Measurements from ENCODE around the gene SRRD. TPM values are rescaled to one million over a fixed set of nuclear protein-coding genes. Genes with fewer than 3 reads are reported as not detected.

SRRD gene
- total and polyA plus RNA-seq, 2 experiments from 2014 or later, result 20.2 to 25.7 TPM

DNA sequence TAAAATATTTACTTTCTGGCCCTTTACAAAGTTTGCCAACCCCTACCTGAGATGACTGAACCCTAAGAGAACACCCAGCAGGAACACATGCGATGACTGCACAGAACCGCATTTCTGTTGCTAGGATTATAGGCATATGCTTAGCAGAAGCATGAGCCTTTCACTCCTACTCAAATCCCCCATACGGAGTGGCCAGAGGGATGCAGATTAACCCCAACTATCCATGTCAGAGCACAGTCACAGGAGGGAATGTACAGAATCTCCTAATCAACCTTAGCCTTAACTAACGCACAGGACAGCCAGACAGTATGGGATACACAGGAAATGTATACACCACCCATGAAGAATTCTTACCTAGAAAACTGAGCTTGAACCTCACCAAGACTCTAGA is 6.3 kb upstream of the SRRD start:
- TF ChIP-seq EZH2phosphoT487 (IDR thresholded peaks at IDR 0.05; ENCODE audit: insufficient read depth, low read depth), result no peak
- TF ChIP-seq EZH2 (IDR thresholded peaks at IDR 0.05; ENCODE audit: insufficient read depth, poor library complexity, severe bottlenecking), result no peak
- Histone ChIP-seq H3K4me2 (ENCODE audit: unreplicated experiment) (no peak overlapping the region), H3K9ac (no peak overlapping the region), H3K27me3 (replicated peaks; ENCODE audit: insufficient read depth) (no peaks in the 10 kb centered on the region), H2AFZ (no peak overlapping the region), H4K20me1 (ENCODE audit: insufficient read depth) (no peaks in the 10 kb centered on the region), H3K9me3 (ENCODE audit: low read depth) (no peaks in the 10 kb centered on the region), H3K36me3 (ENCODE audit: low read depth) (0 out of 2 replicates have a peak, but pooled peaks cover 5% of the 10 kb centered on the region), H3K9me2 (ENCODE audit: insufficient read depth) (no peaks in the 10 kb centered on the region), H3K4me3 (no peak overlapping the region), H3K4me1 (ENCODE audit: insufficient read depth) (peaks cover under 1% of the 10 kb centered on the region), H3K79me2 (ENCODE audit: insufficient read depth) (peaks cover 40% of the 10 kb centered on the region), H3F3A (ENCODE audit: insufficient read depth) (peaks cover 1% of the 10 kb centered on the region; the same call in 1 of the 2 replicates), H3K27ac (no peak overlapping the region)
- DNase-seq, result no peak
- in situ Hi-C loops (cut with MboI), result no loop called here
- 32 to 35% methylated on average over 4 of the region's 4 CpGs for WGBS, 2 experiments (ENCODE audit: low coverage in 1 of 2, low lambda C conversion rate in 2 of 2, missing lambda C conversion rate in 2 of 2)

DNA sequence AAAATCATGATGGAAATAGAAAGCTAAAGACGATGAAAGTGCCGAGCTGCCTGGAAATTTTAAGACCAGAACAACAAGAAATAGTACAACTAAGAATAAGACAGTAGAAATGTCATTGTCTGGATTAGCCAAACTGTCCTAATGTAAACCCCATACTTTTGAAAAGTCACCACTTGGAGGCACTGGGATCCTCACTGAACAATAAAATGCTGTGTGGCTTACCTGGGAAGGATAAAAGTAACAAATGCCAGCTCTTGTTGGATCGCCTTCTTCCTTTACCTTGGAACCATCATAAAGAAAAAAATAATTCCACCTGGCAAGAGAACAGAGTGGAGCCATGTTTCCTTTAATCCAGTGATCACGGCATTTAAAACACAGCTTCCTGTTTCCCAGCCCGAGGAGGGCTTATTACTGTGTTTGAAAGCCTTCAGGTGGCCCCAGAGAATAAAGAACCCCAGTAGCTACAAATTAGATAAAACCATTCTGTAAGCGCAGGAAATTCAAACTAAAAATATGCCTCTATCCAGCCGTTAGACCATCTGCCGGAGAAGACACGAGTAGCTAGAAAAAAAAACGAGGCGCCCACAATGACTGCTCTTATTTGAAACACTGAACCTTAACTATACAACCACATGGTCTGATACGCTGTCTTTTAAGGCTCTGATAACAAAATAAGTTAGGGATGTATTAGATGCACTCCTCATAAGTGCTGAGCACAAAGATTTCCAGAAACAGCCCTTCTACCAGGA is 4.5 kb upstream of the SRRD start:
- no peaks in the 10 kb centered on the region for H3K9me2 ChIP-seq (ENCODE audit: insufficient read depth)
- H2AFZ ChIP-seq, result no peak overlapping the region
- no peak for DNase-seq
- no peaks in the 10 kb centered on the region for H3K27me3 ChIP-seq (replicated peaks; ENCODE audit: insufficient read depth)
- no peaks in the 10 kb centered on the region for H3K9me3 ChIP-seq (ENCODE audit: low read depth)
- TF ChIP-seq EZH2phosphoT487 (IDR thresholded peaks at IDR 0.05; ENCODE audit: insufficient read depth, low read depth) (no peak), EZH2 (IDR thresholded peaks at IDR 0.05; ENCODE audit: insufficient read depth, poor library complexity, severe bottlenecking) (no peak)
- no peak overlapping the region for H3K4me2 ChIP-seq (ENCODE audit: unreplicated experiment)
- H3K4me1 ChIP-seq (ENCODE audit: insufficient read depth), result peaks cover 9% of the 10 kb centered on the region
- no peak overlapping the region for H3K4me3 ChIP-seq
- no peak overlapping the region for H3K27ac ChIP-seq
- no peaks in the 10 kb centered on the region for H4K20me1 ChIP-seq (ENCODE audit: insufficient read depth)
- 75 to 76% methylated on average over 12 of the region's 12 CpGs for WGBS, 2 experiments (ENCODE audit: low coverage in 1 of 2, low lambda C conversion rate in 2 of 2, missing lambda C conversion rate in 2 of 2)
- no peaks in the 10 kb centered on the region for H3K36me3 ChIP-seq (ENCODE audit: low read depth)
- in situ Hi-C loops (cut with MboI), result no loop called here
- H3K9ac ChIP-seq, result no peak overlapping the region
- H3K79me2 ChIP-seq (ENCODE audit: insufficient read depth), result peaks cover 47% of the 10 kb centered on the region
- H3F3A ChIP-seq (ENCODE audit: insufficient read depth), result no peaks in the 10 kb centered on the region

DNA sequence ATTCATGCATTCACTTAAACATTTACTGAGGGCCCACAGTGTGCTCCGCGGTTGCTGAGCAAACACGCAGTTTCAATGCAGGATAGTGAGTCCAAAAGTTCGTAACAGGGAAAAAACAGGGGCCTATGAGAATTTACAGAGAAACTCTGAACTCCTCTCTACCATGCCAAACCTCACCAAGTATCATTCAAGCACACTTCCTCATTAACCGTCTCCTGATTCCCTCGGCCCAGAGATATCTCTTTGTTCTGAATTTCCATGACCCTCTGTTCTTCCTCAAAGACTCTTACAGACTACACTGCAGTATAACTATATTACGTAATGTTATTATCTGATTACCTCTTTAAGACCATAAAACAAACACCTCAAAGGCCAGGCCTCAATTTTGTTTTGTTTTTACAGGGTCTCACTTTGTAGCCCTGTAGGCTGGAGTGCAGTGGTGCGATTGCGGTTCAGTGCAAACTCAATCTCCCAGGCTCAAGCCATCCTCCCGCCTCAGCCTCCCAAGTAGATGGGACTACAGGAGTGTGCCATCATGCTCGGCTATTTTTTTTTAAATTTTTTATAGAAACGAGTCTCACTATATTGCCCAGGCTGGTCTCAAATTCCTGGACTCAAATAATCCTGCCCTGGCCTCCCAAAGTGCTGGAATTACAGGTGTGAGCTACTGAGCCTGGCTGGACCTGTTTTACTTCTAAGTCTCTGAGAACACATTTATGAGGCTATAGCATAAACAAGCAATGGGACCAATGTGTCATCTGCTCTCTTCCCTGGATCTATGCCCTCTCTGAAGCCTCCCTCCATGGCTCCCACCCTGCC is 3.7 kb upstream of the SRRD start:
- Histone ChIP-seq H2AFZ (no peak overlapping the region), H3K27me3 (replicated peaks; ENCODE audit: insufficient read depth) (no peaks in the 10 kb centered on the region), H3K4me2 (ENCODE audit: unreplicated experiment) (no peak overlapping the region), H3K9me3 (ENCODE audit: low read depth) (no peaks in the 10 kb centered on the region), H3K79me2 (ENCODE audit: insufficient read depth) (peaks cover 52% of the 10 kb centered on the region), H3K4me3 (no peak overlapping the region), H3K4me1 (ENCODE audit: insufficient read depth) (peaks cover 16% of the 10 kb centered on the region), H4K20me1 (ENCODE audit: insufficient read depth) (no peaks in the 10 kb centered on the region), H3K9ac (no peak overlapping the region), H3K27ac (no peak overlapping the region), H3F3A (ENCODE audit: insufficient read depth) (no peaks in the 10 kb centered on the region; the same call in 1 of the 2 replicates), H3K9me2 (ENCODE audit: insufficient read depth) (no peaks in the 10 kb centered on the region), H3K36me3 (ENCODE audit: low read depth) (no peaks in the 10 kb centered on the region)
- WGBS, 2 experiments (ENCODE audit: low coverage in 1 of 2, low lambda C conversion rate in 2 of 2, missing lambda C conversion rate in 2 of 2), result 88 to 90% methylated on average over 12 of the region's 12 CpGs
- no peak for DNase-seq
- TF ChIP-seq EZH2 (IDR thresholded peaks at IDR 0.05; ENCODE audit: insufficient read depth, poor library complexity, severe bottlenecking) (no peak), EZH2phosphoT487 (IDR thresholded peaks at IDR 0.05; ENCODE audit: insufficient read depth, low read depth) (no peak)
- in situ Hi-C loops (cut with MboI), result no loop called here

DNA sequence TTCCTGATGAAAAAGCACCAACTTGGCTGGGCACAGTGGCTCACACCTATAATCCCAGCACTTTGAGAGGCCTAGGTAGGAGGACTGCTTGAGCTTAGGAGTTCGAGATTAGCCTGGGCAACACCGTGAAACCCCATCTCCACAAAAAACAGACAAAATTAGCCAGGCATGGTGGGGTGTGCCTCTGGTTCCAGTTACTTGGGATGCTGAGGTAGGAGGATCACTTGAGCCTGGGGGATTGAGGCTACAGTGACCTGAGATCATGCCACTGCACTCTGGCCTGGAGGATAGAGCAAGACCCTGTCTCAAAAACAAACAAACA is 3.1 kb upstream of the SRRD start:
- Histone ChIP-seq H3K27ac (no peak overlapping the region), H3K4me2 (ENCODE audit: unreplicated experiment) (no peak overlapping the region), H4K20me1 (ENCODE audit: insufficient read depth) (no peaks in the 10 kb centered on the region), H3F3A (ENCODE audit: insufficient read depth) (no peaks in the 10 kb centered on the region; the same call in 1 of the 2 replicates), H3K9me2 (ENCODE audit: insufficient read depth) (no peaks in the 10 kb centered on the region), H3K9me3 (ENCODE audit: low read depth) (no peaks in the 10 kb centered on the region), H3K4me1 (ENCODE audit: insufficient read depth) (peaks cover 20% of the 10 kb centered on the region), H2AFZ (no peak overlapping the region), H3K4me3 (no peak overlapping the region), H3K27me3 (replicated peaks; ENCODE audit: insufficient read depth) (no peaks in the 10 kb centered on the region), H3K9ac (no peak overlapping the region), H3K79me2 (ENCODE audit: insufficient read depth) (peaks cover 58% of the 10 kb centered on the region), H3K36me3 (ENCODE audit: low read depth) (no peaks in the 10 kb centered on the region)
- WGBS, 2 experiments (ENCODE audit: low coverage in 1 of 2, low lambda C conversion rate in 2 of 2, missing lambda C conversion rate in 2 of 2), result 100% methylated on average over 2 of the region's 2 CpGs
- TF ChIP-seq EZH2phosphoT487 (IDR thresholded peaks at IDR 0.05; ENCODE audit: insufficient read depth, low read depth), result no peak
- DNase-seq, result no peak
- in situ Hi-C loops (cut with MboI), result no loop called here
